Measurements from ENCODE around the gene ZC3H14.

Gene ZC3H14

GRCh38 chr14:88562831-88563686, at the start of gene ZC3H14:
Gene ZC3H14, plus strand, starts transcription at chr14:88563037. Its CDS starts 97 bp downstream, at chr14:88563134.
- Histone ChIP-seq H3K4me2 (ENCODE audit: low read depth, low read length) (peak within 1 kb of the TSS; percentile 74), H3K36me3 (replicated peaks; ENCODE audit: insufficient read depth, low read length) (no peaks in the 10 kb centered on the region), H3K27me3 (replicated peaks; ENCODE audit: insufficient read depth, low read length) (no peaks in the 10 kb centered on the region), H3K9me2 (replicated peaks; ENCODE audit: insufficient read depth, low read length) (no peaks in the 10 kb centered on the region), H3K9ac (ENCODE audit: low read length) (peak within 1 kb of the TSS; percentile 70), H3K4me3 (ENCODE audit: low read length) (peak within 1 kb of the TSS; percentile 73), H3K27ac (ENCODE audit: low read length) (peak within 1 kb of the TSS; percentile 57), H3F3A (ENCODE audit: insufficient read depth, low read length) (no peaks in the 10 kb centered on the region), H4K20me1 (ENCODE audit: insufficient read depth, low read length) (no peaks in the 10 kb centered on the region), H2AFZ (ENCODE audit: low read length) (peak within 1 kb of the TSS; percentile 80), H3K79me2 (ENCODE audit: low read length) (peaks cover 16% of the 10 kb centered on the region), H3K4me1 (ENCODE audit: low read length) (no peaks in the 10 kb centered on the region), H3K9me3 (replicated peaks; ENCODE audit: insufficient read depth, low read length) (no peaks in the 10 kb centered on the region)
- peak; percentile 81 for DNase-seq
- TF ChIP-seq EZH2 (optimal IDR thresholded peaks at IDR 0.05; ENCODE audit: low read depth, low read length): no peak
- TF ChIP-seq CTCF (IDR thresholded peaks at IDR 0.05; ENCODE audit: low read length): no peak
- TF ChIP-seq EZH2phosphoT487 (IDR thresholded peaks at IDR 0.05; ENCODE audit: low read length): no peak

GRCh38 chr14:88515499-88516221, 47.2 kb upstream of the ZC3H14 start:
- Histone ChIP-seq H3K27me3 (replicated peaks; ENCODE audit: insufficient read depth, low read length) (no peaks in the 10 kb centered on the region), H3K79me2 (ENCODE audit: low read length) (no peaks in the 10 kb centered on the region), H4K20me1 (ENCODE audit: insufficient read depth, low read length) (no peaks in the 10 kb centered on the region), H3F3A (ENCODE audit: insufficient read depth, low read length) (no peaks in the 10 kb centered on the region), H3K4me2 (ENCODE audit: low read depth, low read length) (no peak overlapping the region), H3K9me3 (replicated peaks; ENCODE audit: insufficient read depth, low read length) (no peaks in the 10 kb centered on the region), H3K4me1 (ENCODE audit: low read length) (peaks cover 6% of the 10 kb centered on the region; the same call in 1 of the 2 replicates), H3K4me3 (ENCODE audit: low read length) (no peak overlapping the region), H3K27ac (ENCODE audit: low read length) (no peak overlapping the region), H3K36me3 (replicated peaks; ENCODE audit: insufficient read depth, low read length) (no peaks in the 10 kb centered on the region), H3K9ac (ENCODE audit: low read length) (no peak overlapping the region), H3K9me2 (replicated peaks; ENCODE audit: insufficient read depth, low read length) (no peaks in the 10 kb centered on the region), H2AFZ (ENCODE audit: low read length) (no peak overlapping the region)
- no peak for DNase-seq
- TF ChIP-seq CTCF (IDR thresholded peaks at IDR 0.05; ENCODE audit: low read length): no peak
- TF ChIP-seq EZH2 (optimal IDR thresholded peaks at IDR 0.05; ENCODE audit: low read depth, low read length): no peak
- TF ChIP-seq EZH2phosphoT487 (IDR thresholded peaks at IDR 0.05; ENCODE audit: low read length): no peak

GRCh38 chr14:88516861-88517357, 45.9 kb upstream of the ZC3H14 start:
- Histone ChIP-seq H3K79me2 (ENCODE audit: low read length) (no peaks in the 10 kb centered on the region), H3K27ac (ENCODE audit: low read length) (no peak overlapping the region; the same call in 1 of the 2 replicates), H4K20me1 (ENCODE audit: insufficient read depth, low read length) (no peaks in the 10 kb centered on the region), H3K9me2 (replicated peaks; ENCODE audit: insufficient read depth, low read length) (no peaks in the 10 kb centered on the region), H3K4me3 (ENCODE audit: low read length) (peak overlapping the region; percentile 41), H3K4me2 (ENCODE audit: low read depth, low read length) (peak overlapping the region; percentile 30; the same call in 1 of the 2 replicates), H3K27me3 (replicated peaks; ENCODE audit: insufficient read depth, low read length) (no peaks in the 10 kb centered on the region), H3K36me3 (replicated peaks; ENCODE audit: insufficient read depth, low read length) (no peaks in the 10 kb centered on the region), H2AFZ (ENCODE audit: low read length) (peak overlapping the region; percentile 73), H3K9ac (ENCODE audit: low read length) (no peak overlapping the region; the same call in 1 of the 2 replicates), H3F3A (ENCODE audit: insufficient read depth, low read length) (no peaks in the 10 kb centered on the region), H3K4me1 (ENCODE audit: low read length) (peaks cover 6% of the 10 kb centered on the region; the same call in 1 of the 2 replicates), H3K9me3 (replicated peaks; ENCODE audit: insufficient read depth, low read length) (no peaks in the 10 kb centered on the region)
- TF ChIP-seq CTCF (IDR thresholded peaks at IDR 0.05; ENCODE audit: low read length) (no peak), EZH2phosphoT487 (IDR thresholded peaks at IDR 0.05; ENCODE audit: low read length) (no peak), EZH2 (optimal IDR thresholded peaks at IDR 0.05; ENCODE audit: low read depth, low read length) (no peak)
- peak; percentile 53 for DNase-seq
